ENCODE measurements around the gene THG1L. TPM values are rescaled to one million over a fixed set of nuclear protein-coding genes. Genes with fewer than 3 reads are reported as not detected.

The THG1L gene
- total and polyA plus RNA-seq, 2 of the 13 experiments (the other 11 are each of a cell fraction or from before 2014, with no cell fraction given) = 16.6 to 17.2 TPM

DNA sequence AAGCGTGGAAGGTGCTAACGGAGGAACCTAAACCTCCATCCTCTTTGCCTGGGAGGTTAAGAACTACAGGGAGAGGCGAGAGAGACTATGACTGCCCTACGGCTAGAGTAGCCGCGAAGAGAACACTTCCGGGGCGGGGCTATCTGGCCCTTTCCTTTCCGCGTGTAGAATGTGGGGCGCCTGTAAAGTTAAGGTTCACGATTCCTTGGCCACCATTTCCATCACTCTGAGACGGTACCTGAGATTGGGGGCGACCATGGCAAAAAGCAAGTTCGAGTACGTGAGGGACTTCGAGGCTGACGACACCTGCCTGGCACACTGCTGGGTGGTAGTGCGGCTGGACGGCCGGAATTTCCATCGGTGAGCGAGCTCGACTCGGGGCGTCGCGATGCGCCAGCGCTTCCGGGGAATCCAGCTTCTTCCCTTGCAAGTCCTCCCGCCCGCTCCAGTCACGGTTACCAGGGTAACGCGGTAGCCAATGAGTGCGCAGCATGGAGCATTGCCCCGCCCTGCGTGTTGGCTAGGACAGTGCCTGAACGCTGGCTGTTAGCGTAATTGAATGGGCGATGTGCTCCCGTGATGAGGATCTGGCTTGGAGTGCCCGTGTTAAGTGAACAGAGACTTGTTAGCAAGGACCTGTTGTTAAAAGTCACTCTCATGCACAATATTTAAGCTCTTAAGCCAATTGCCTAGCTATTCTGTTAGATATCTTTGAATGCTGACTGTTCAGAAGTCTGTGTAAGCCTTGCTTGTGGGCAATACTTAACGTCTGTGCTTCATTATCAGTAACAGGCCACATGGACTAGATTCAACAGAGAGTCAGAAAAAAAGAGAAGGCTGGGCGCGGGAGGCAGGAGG, at the start of gene THG1L (continued):
- TF ChIP-seq ARID5B (CRISPR knock-in tag; IDR thresholded peaks at IDR 0.05) (0 out of 2 replicates have a peak, but pooled peaks have one; percentile 25), THYN1 (CRISPR knock-in tag; IDR thresholded peaks at IDR 0.05; ENCODE audit: borderline replicate concordance, low read depth) (no peak), ZFP37 (CRISPR knock-in tag; IDR thresholded peaks at IDR 0.05; ENCODE audit: borderline replicate concordance) (0 out of 2 replicates have a peak, but pooled peaks have one; percentile 46), FOXA1 (IDR thresholded peaks at IDR 0.05) (no peak), FOXA1 (CRISPR knock-in tag; IDR thresholded peaks at IDR 0.05) (no peak), RFXANK (CRISPR knock-in tag; IDR thresholded peaks at IDR 0.05) (no peak), ZBTB20 (CRISPR knock-in tag; IDR thresholded peaks at IDR 0.05; ENCODE audit: borderline replicate concordance, low read depth) (peak; percentile 83; the same call in 1 of the 2 replicates), ZNF788 (CRISPR knock-in tag; IDR thresholded peaks at IDR 0.05; ENCODE audit: borderline replicate concordance) (peak; percentile 86; the same call in 1 of the 2 replicates), POLR2A (IDR thresholded peaks at IDR 0.05; ENCODE audit: insufficient read depth in 1 of 2, low read depth in 2 of 2, low read length in 2 of 2) (peak; percentile 92 to 95), TAF1 (CRISPR knock-in tag; IDR thresholded peaks at IDR 0.05) (peak; percentile 88), KLF11 (CRISPR knock-in tag; IDR thresholded peaks at IDR 0.05) (0 out of 2 replicates have a peak, but pooled peaks have one; percentile 25), UBTF (CRISPR knock-in tag; IDR thresholded peaks at IDR 0.05) (peak; percentile 73), ZMAT3 (CRISPR knock-in tag; conservative IDR thresholded peaks at IDR 0.05) (no peak; the same call in 1 of the 2 replicates), ZSCAN31 (CRISPR knock-in tag; IDR thresholded peaks at IDR 0.05; ENCODE audit: low read depth) (peak; percentile 79; the same call in 1 of the 2 replicates), SOX6 (IDR thresholded peaks at IDR 0.05) (no peak), SOX6 (CRISPR knock-in tag; IDR thresholded peaks at IDR 0.05) (peak; percentile 70), SOX5 (CRISPR knock-in tag; IDR thresholded peaks at IDR 0.05; ENCODE audit: borderline replicate concordance) (peak; percentile 46; the same call in 1 of the 2 replicates)
- TF ChIP-seq, protein P1, sequence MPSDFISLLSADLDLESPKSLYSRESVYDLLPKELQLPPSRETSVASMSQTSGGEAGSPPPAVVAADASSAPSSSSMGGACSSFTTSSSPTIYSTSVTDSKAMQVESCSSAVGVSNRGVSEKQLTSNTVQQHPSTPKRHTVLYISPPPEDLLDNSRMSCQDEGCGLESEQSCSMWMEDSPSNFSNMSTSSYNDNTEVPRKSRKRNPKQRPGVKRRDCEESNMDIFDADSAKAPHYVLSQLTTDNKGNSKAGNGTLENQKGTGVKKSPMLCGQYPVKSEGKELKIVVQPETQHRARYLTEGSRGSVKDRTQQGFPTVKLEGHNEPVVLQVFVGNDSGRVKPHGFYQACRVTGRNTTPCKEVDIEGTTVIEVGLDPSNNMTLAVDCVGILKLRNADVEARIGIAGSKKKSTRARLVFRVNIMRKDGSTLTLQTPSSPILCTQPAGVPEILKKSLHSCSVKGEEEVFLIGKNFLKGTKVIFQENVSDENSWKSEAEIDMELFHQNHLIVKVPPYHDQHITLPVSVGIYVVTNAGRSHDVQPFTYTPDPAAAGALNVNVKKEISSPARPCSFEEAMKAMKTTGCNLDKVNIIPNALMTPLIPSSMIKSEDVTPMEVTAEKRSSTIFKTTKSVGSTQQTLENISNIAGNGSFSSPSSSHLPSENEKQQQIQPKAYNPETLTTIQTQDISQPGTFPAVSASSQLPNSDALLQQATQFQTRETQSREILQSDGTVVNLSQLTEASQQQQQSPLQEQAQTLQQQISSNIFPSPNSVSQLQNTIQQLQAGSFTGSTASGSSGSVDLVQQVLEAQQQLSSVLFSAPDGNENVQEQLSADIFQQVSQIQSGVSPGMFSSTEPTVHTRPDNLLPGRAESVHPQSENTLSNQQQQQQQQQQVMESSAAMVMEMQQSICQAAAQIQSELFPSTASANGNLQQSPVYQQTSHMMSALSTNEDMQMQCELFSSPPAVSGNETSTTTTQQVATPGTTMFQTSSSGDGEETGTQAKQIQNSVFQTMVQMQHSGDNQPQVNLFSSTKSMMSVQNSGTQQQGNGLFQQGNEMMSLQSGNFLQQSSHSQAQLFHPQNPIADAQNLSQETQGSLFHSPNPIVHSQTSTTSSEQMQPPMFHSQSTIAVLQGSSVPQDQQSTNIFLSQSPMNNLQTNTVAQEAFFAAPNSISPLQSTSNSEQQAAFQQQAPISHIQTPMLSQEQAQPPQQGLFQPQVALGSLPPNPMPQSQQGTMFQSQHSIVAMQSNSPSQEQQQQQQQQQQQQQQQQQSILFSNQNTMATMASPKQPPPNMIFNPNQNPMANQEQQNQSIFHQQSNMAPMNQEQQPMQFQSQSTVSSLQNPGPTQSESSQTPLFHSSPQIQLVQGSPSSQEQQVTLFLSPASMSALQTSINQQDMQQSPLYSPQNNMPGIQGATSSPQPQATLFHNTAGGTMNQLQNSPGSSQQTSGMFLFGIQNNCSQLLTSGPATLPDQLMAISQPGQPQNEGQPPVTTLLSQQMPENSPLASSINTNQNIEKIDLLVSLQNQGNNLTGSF (CRISPR knock-in tag; IDR thresholded peaks at IDR 0.05) = peak; percentile 84

Measured in HepG2 (cell line).